Osteoblast (primary cell): ENCODE measurements around the gene VPS33A. TPM values are rescaled to one million over a fixed set of nuclear protein-coding genes. Genes with fewer than 3 reads are reported as not detected.

Source experiments
- DNase-seq: peaks from one replicate; pipeline ENCODE4 v3.0.0; 2011; ENCODE audit warnings: low spot score, mixed read lengths; ENCODE audit not compliant: insufficient read length; ENCODE audit errors: missing footprints
- H2AFZ ChIP-seq: 2 replicates; pipeline ENCODE4 v1.6.0; 2011; ENCODE audit warnings: mild to moderate bottlenecking, low read length
- H3K27ac ChIP-seq: 2 replicates; pipeline ENCODE4 v1.5.1; 2011; ENCODE audit warnings: mild to moderate bottlenecking, low read depth, low read length, moderate library complexity
- H3K27me3 ChIP-seq: 2 replicates; pipeline ENCODE4 v1.6.0; 2012; ENCODE audit warnings: mild to moderate bottlenecking, control low read depth, inconsistent platforms, low read length, moderate library complexity; ENCODE audit not compliant: insufficient read depth
- H3K36me3 ChIP-seq: 2 replicates; pipeline ENCODE4 v1.5.1; 2011; ENCODE audit warnings: mild to moderate bottlenecking, low read length, control low read depth, moderate library complexity; ENCODE audit not compliant: insufficient read depth
- H3K4me1 ChIP-seq: 2 replicates; pipeline ENCODE4 v1.5.1; 2011; ENCODE audit warnings: mild to moderate bottlenecking, low read length, control low read depth, moderate library complexity; ENCODE audit not compliant: insufficient read depth
- H3K4me2 ChIP-seq: 2 replicates; pipeline ENCODE4 v1.6.0; 2011; ENCODE audit warnings: mild to moderate bottlenecking, low read length; ENCODE audit not compliant: insufficient read depth
- H3K4me3 ChIP-seq: fragments of 200-600 bp; sonication (generic); 3 replicates; pipeline ENCODE4 v1.5.1; 2012; ENCODE audit warnings: mild to moderate bottlenecking, low read length, inconsistent platforms; ENCODE audit not compliant: insufficient read depth
- H3K79me2 ChIP-seq: 2 replicates; pipeline ENCODE4 v1.6.0; 2012; ENCODE audit warnings: mild to moderate bottlenecking, low read length, control low read depth, inconsistent platforms; ENCODE audit not compliant: insufficient read depth
- H3K9me3 ChIP-seq: 2 replicates; pipeline ENCODE4 v1.5.1; 2011; ENCODE audit warnings: low read depth, low read length, control low read depth
- H4K20me1 ChIP-seq: 2 replicates; pipeline ENCODE4 v1.6.0; 2012; ENCODE audit warnings: mild to moderate bottlenecking, low read length, control low read depth; ENCODE audit not compliant: insufficient read depth
- CTCF ChIP-seq: IDR thresholded peaks from 2 replicates; pipeline ENCODE4 v1.5.1; 2011; ENCODE audit warnings: mild to moderate bottlenecking, low read depth, low read length, moderate library complexity; ENCODE audit errors: extremely low read depth
- total RNA-seq: library from RNA; depleted of rRNA; stranded (reverse); fragments of >200 nt; gene quantifications from 2 replicates; pipeline ENCODE4 v1.2.3, GENCODE V29; 2012

VPS33A gene
- total RNA-seq, 1 donor, result 18.5 TPM

- H3K9me3 ChIP-seq, result no peaks in the 10 kb centered on the region
- H3K4me3 ChIP-seq, result no peak overlapping the region
- peak; percentile 75 for DNase-seq
- TF ChIP-seq CTCF, result no peak
- peaks cover 9% of the 10 kb centered on the region for H3K36me3 ChIP-seq
- H3K27ac ChIP-seq, result no peak overlapping the region
- H4K20me1 ChIP-seq, result no peaks in the 10 kb centered on the region
- H3K79me2 ChIP-seq, result no peaks in the 10 kb centered on the region
- H2AFZ ChIP-seq, result no peak overlapping the region
- no peak overlapping the region for H3K4me2 ChIP-seq
- no peaks in the 10 kb centered on the region for H3K27me3 ChIP-seq
- H3K4me1 ChIP-seq, result no peaks in the 10 kb centered on the region
These were observed 21.5 kb downstream of the VPS33A start for GRCh38 chr12:122244565-122245371.

- Histone ChIP-seq H3K27ac (no peak overlapping the region), H4K20me1 (no peaks in the 10 kb centered on the region), H3K9me3 (no peaks in the 10 kb centered on the region), H3K4me1 (no peaks in the 10 kb centered on the region), H2AFZ (no peak overlapping the region), H3K4me3 (no peak overlapping the region), H3K4me2 (no peak overlapping the region), H3K27me3 (no peaks in the 10 kb centered on the region), H3K79me2 (no peaks in the 10 kb centered on the region), H3K36me3 (peaks cover 9% of the 10 kb centered on the region)
- DNase-seq, result no peak
- no peak for TF ChIP-seq CTCF
These were observed 22.3 kb downstream of the VPS33A start for GRCh38 chr12:122243965-122244364.

GRCh38 chr12:122238861-122239260 lies 27.4 kb downstream of the VPS33A start:
- Histone ChIP-seq H4K20me1 (no peaks in the 10 kb centered on the region), H3K4me3 (no peak overlapping the region), H3K4me2 (no peak overlapping the region), H3K36me3 (peaks cover 19% of the 10 kb centered on the region), H2AFZ (no peak overlapping the region), H3K27ac (no peak overlapping the region), H3K4me1 (no peaks in the 10 kb centered on the region), H3K27me3 (no peaks in the 10 kb centered on the region), H3K79me2 (no peaks in the 10 kb centered on the region), H3K9me3 (no peaks in the 10 kb centered on the region)
- no peak for DNase-seq
- TF ChIP-seq CTCF, result no peak

GRCh38 chr12:122235741-122236140 lies 30.6 kb downstream of the VPS33A start:
- peaks cover 32% of the 10 kb centered on the region for H3K36me3 ChIP-seq
- no peaks in the 10 kb centered on the region for H3K9me3 ChIP-seq
- no peak overlapping the region for H3K4me2 ChIP-seq
- TF ChIP-seq CTCF, result no peak
- H3K79me2 ChIP-seq, result no peaks in the 10 kb centered on the region
- H3K27ac ChIP-seq, result no peak overlapping the region
- DNase-seq, result no peak
- H3K27me3 ChIP-seq, result no peaks in the 10 kb centered on the region
- no peaks in the 10 kb centered on the region for H4K20me1 ChIP-seq
- H3K4me1 ChIP-seq, result no peaks in the 10 kb centered on the region
- no peak overlapping the region for H3K4me3 ChIP-seq
- no peak overlapping the region for H2AFZ ChIP-seq
